ENCODE results near the gene HPSE2. TPM values are rescaled to one million over a fixed set of nuclear protein-coding genes. Genes with fewer than 3 reads are reported as not detected.

HPSE2 gene
- total RNA-seq, 4 donors from 2014 or later, result 0.57 to 3.6 (median 1.5) TPM

- 55 to 60% methylated on average over 2 of the region's 2 CpGs for WGBS, 2 donors
- no peak for TF ChIP-seq CTCF (IDR thresholded peaks at IDR 0.05)
- TF ChIP-seq POLR2A (IDR thresholded peaks at IDR 0.05), result no peak
- no peak for DNase-seq (ENCODE audit: low spot score in 2 of 2)
- intact Hi-C loops (cut with DNase I; ENCODE audit: low total_unique reads), result no loop called here
- H3K4me3 ChIP-seq (ENCODE audit: low read depth, poor library complexity, severe bottlenecking), result no peak overlapping the region
Measured at GRCh38 chr10:98880971-98881370, 354.7 kb downstream of the HPSE2 start.

GRCh38 chr10:98878921-98879320 is 356.7 kb downstream of the HPSE2 start:
- intact Hi-C loops (cut with DNase I; ENCODE audit: low total_unique reads), result no loop called here
- H3K4me3 ChIP-seq (ENCODE audit: low read depth, poor library complexity, severe bottlenecking), result no peak overlapping the region
- no peak for DNase-seq (ENCODE audit: low spot score in 2 of 2)
- TF ChIP-seq CTCF (IDR thresholded peaks at IDR 0.05) (no peak), POLR2A (IDR thresholded peaks at IDR 0.05) (no peak)
- WGBS, 2 donors, result 59 to 67% methylated on average over 2 of the region's 2 CpGs

DNA sequence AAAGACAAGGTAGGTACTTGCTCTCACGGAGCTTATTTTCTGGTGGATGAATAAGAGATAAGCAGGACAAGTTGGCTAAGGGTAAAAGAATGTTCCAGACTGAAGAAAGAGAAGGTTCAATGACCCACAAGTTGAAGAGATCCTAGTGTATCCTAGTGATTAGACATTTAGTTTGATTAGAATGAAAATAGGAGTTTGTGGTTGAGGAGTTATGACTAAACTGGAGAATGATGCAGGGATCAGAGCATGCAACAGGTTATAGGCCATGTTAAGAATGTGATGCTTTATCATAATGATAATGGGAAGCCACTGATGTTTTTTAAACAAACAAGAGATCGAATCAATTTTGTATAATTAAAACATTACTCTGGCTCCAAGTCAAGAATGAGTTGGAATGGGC is 357.2 kb downstream of the HPSE2 start:
- WGBS, 2 donors, result 61 to 64% methylated on average over 2 of the region's 2 CpGs
- TF ChIP-seq CTCF (IDR thresholded peaks at IDR 0.05) (no peak), POLR2A (IDR thresholded peaks at IDR 0.05) (no peak)
- H3K4me3 ChIP-seq (ENCODE audit: low read depth, poor library complexity, severe bottlenecking), result no peak overlapping the region
- intact Hi-C loops (cut with DNase I; ENCODE audit: low total_unique reads), result no loop called here
- no peak for DNase-seq (ENCODE audit: low spot score in 2 of 2)

DNA sequence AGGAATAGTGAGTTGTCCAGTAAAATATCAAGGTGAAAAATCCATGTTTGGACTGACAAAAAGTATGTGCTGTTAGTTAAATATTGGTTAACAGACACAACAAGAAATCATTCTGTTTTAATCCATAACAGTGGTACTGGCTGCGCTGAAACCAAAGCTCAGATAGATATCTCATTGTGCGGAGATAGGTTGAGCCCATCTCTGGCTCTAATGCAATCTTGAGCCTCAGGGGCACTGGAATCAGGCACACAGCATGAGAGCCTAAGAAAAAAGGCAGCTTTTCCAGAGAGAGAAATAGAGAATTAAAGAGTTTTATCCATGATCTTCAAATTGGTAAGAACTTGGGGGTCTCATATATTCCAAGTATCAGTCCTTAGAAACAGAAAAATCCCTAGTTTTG is 373.7 kb downstream of the HPSE2 start:
- intact Hi-C loops (cut with DNase I; ENCODE audit: low total_unique reads), result no loop called here
- 95 to 97% methylated on average over 2 of the region's 2 CpGs for WGBS, 2 donors
- no peak for DNase-seq (ENCODE audit: low spot score in 2 of 2)
- no peak overlapping the region for H3K4me3 ChIP-seq (ENCODE audit: low read depth, poor library complexity, severe bottlenecking)
- TF ChIP-seq POLR2A (IDR thresholded peaks at IDR 0.05) (no peak), CTCF (IDR thresholded peaks at IDR 0.05) (no peak)

- intact Hi-C loops (cut with DNase I; ENCODE audit: low total_unique reads), result no loop called here
- WGBS, 2 donors, result 54 to 78% methylated on average over 2 of the region's 2 CpGs
Measured at GRCh38 chr10:98858525-98858924, 377.1 kb downstream of the HPSE2 start.

More at GRCh38 chr10:98858525-98858924, 377.1 kb downstream of the HPSE2 start:
- DNase-seq (ENCODE audit: low spot score in 2 of 2), result no peak
- no peak overlapping the region for H3K4me3 ChIP-seq (ENCODE audit: low read depth, poor library complexity, severe bottlenecking)
- TF ChIP-seq POLR2A (IDR thresholded peaks at IDR 0.05), result no peak
- TF ChIP-seq CTCF (IDR thresholded peaks at IDR 0.05), result no peak
